Breast epithelium (tissue), 4 donors: ENCODE data around the gene NUP50. TPM values are rescaled to one million over a fixed set of nuclear protein-coding genes. Genes with fewer than 3 reads are reported as not detected.

Source experiments
- DNase-seq, 2 donors: peaks; one replicate each; pipeline ENCODE4 v3.0.0-alpha.2; 2019; ENCODE audit warnings: low spot score in 2 of 2
- H3K27ac ChIP-seq, 2 donors: fragments of 200-600 bp; sonication (generic) in 1 of 2; one replicate each; pipeline ENCODE4 v1.5.1; 2016 to 2019; ENCODE audit warnings: mild to moderate bottlenecking in 1 of 2
- H3K27me3 ChIP-seq, 2 donors: fragments of 200-600 bp; sonication (generic) in 1 of 2; one replicate each; pipeline versions ENCODE4 v1.5.1 to v1.6.0; 2017 to 2019; ENCODE audit warnings: control low read depth in 1 of 2, mild to moderate bottlenecking in 1 of 2
- H3K36me3 ChIP-seq: fragments of 200-600 bp; one replicate; pipeline ENCODE4 v1.5.1; 2019
- H3K4me1 ChIP-seq, 2 donors: fragments of 200-600 bp; sonication (generic); one replicate each; pipeline ENCODE4 v1.5.1; 2016 to 2019; ENCODE audit warnings: control low read depth in 1 of 2
- H3K4me3 ChIP-seq, 3 donors: fragments of 200-600 bp; sonication (generic); 1 replicate in 2 of 3; 2 replicates in 1 of 3; pipeline ENCODE4 v1.5.1; 2016 to 2019; ENCODE audit warnings: mild to moderate bottlenecking in 3 of 3, moderate library complexity in 2 of 3
- H3K9me3 ChIP-seq, 2 donors: fragments of 200-600 bp; sonication (generic) in 1 of 2; one replicate each; pipeline ENCODE4 v1.5.1; 2016 to 2019; ENCODE audit warnings: control low read depth in 1 of 2
- CTCF ChIP-seq, 3 donors: fragments of 450-650 bp; IDR thresholded peaks; one replicate each; pipeline ENCODE4 v1.5.1; 2016 to 2017; ENCODE audit warnings: antibody characterized with exemption in 3 of 3, mild to moderate bottlenecking in 3 of 3, moderate library complexity in 3 of 3
- POLR2A ChIP-seq: fragments of 450-650 bp; IDR thresholded peaks from one replicate; pipeline ENCODE4 v1.6.1; 2016; ENCODE audit warnings: antibody characterized with exemption, mild to moderate bottlenecking, moderate library complexity
- POLR2AphosphoS5 ChIP-seq, 3 donors: sonication (generic); formaldehyde crosslinking; IDR thresholded peaks; one replicate each; pipeline ENCODE4 v1.6.1; 2017; ENCODE audit warnings: antibody characterized with exemption in 3 of 3
- intact Hi-C: fragments of 100-400 bp; cut with DNase I; formaldehyde crosslinking; loops from one replicate; pipeline ENCODE4 v1.15.1; 2023; ENCODE audit warnings: low total_unique reads
- total RNA-seq, 3 donors: library from RNA; depleted of rRNA; stranded (reverse); fragments of >200 nt; gene quantifications; one replicate each; pipeline ENCODE4 v1.1.0, GENCODE V29; 2016

The NUP50 gene
- total RNA-seq, 3 donors from 2014 or later = 40.6 to 53.9 (median 49.2) TPM

GRCh38 chr22:45228401-45228754 is 64.7 kb downstream of the NUP50 start:
- Histone ChIP-seq H3K9me3 (no peaks in the 10 kb centered on the region), H3K27me3 (no peaks in the 10 kb centered on the region), H3K4me3 (no peak overlapping the region), H3K27ac (peak overlapping the region in 1 of 2 donors; percentile 40), H3K36me3 (no peaks in the 10 kb centered on the region), H3K4me1 (peaks cover 0 to 3% of the 10 kb centered on the region in 2 donors)
- intact Hi-C loops = no loop called here
- no peak for DNase-seq
- TF ChIP-seq POLR2AphosphoS5 (IDR thresholded peaks at IDR 0.05) (no peak), CTCF (IDR thresholded peaks at IDR 0.05) (no peak), POLR2A (no peak)

GRCh38 chr22:45229181-45229580 is 65.5 kb downstream of the NUP50 start:
- Histone ChIP-seq H3K4me1 (peaks cover 0 to 3% of the 10 kb centered on the region in 2 donors), H3K27ac (no peak overlapping the region), H3K36me3 (no peaks in the 10 kb centered on the region), H3K4me3 (no peak overlapping the region), H3K9me3 (no peaks in the 10 kb centered on the region), H3K27me3 (no peaks in the 10 kb centered on the region)
- intact Hi-C loops = no loop called here
- no peak for DNase-seq
- TF ChIP-seq POLR2A (no peak), CTCF (IDR thresholded peaks at IDR 0.05) (no peak), POLR2AphosphoS5 (IDR thresholded peaks at IDR 0.05) (no peak)

- intact Hi-C loops = loop anchor here (10.0 kb wide), 1 partner anchor 65 kb away; the partner anchor contains the start of gene NUP50
- Histone ChIP-seq H3K27ac (no peak overlapping the region), H3K36me3 (no peaks in the 10 kb centered on the region), H3K4me1 (peaks cover 0 to 3% of the 10 kb centered on the region in 2 donors), H3K4me3 (no peak overlapping the region), H3K9me3 (no peaks in the 10 kb centered on the region), H3K27me3 (no peaks in the 10 kb centered on the region)
- no peak for DNase-seq
- no peak for TF ChIP-seq POLR2A
- TF ChIP-seq POLR2AphosphoS5 (IDR thresholded peaks at IDR 0.05) = no peak
- TF ChIP-seq CTCF (IDR thresholded peaks at IDR 0.05) = no peak
Measured at GRCh38 chr22:45230026-45230721, 66.4 kb downstream of the NUP50 start.

- no peak for TF ChIP-seq POLR2A
- no peak for TF ChIP-seq CTCF (IDR thresholded peaks at IDR 0.05)
- TF ChIP-seq POLR2AphosphoS5 (IDR thresholded peaks at IDR 0.05) = no peak
- Histone ChIP-seq H3K4me1 (peaks cover 0 to 3% of the 10 kb centered on the region in 2 donors), H3K4me3 (no peak overlapping the region), H3K27me3 (no peaks in the 10 kb centered on the region), H3K27ac (peak overlapping the region in 1 of 2 donors; percentile 45), H3K36me3 (no peaks in the 10 kb centered on the region), H3K9me3 (no peaks in the 10 kb centered on the region)
- intact Hi-C loops = loop anchor here (10.0 kb wide), 1 partner anchor 66 kb away; the partner anchor contains the start of gene NUP50
- no peak for DNase-seq
Measured at GRCh38 chr22:45231293-45231692, 67.6 kb downstream of the NUP50 start.

- Histone ChIP-seq H3K9me3 (no peaks in the 10 kb centered on the region), H3K27ac (no peak overlapping the region), H3K4me1 (peaks cover 0 to 3% of the 10 kb centered on the region in 2 donors), H3K4me3 (no peak overlapping the region), H3K36me3 (no peaks in the 10 kb centered on the region), H3K27me3 (no peaks in the 10 kb centered on the region)
- DNase-seq = no peak
- intact Hi-C loops = loop anchor here (10.0 kb wide), 1 partner anchor 69 kb away; the partner anchor contains the start of gene NUP50
- TF ChIP-seq POLR2A = no peak
- TF ChIP-seq CTCF (IDR thresholded peaks at IDR 0.05) = no peak
- TF ChIP-seq POLR2AphosphoS5 (IDR thresholded peaks at IDR 0.05) = no peak
Measured at GRCh38 chr22:45233386-45233785, 69.7 kb downstream of the NUP50 start.
